ENCODE results near the gene ATAT1. TPM values are rescaled to one million over a fixed set of nuclear protein-coding genes. Genes with fewer than 3 reads are reported as not detected.

The ATAT1 gene
- total and polyA plus RNA-seq, 2 of the 4 experiments (the other 2 are of a cell fraction), result 5.6 to 15.5 TPM

DNA sequence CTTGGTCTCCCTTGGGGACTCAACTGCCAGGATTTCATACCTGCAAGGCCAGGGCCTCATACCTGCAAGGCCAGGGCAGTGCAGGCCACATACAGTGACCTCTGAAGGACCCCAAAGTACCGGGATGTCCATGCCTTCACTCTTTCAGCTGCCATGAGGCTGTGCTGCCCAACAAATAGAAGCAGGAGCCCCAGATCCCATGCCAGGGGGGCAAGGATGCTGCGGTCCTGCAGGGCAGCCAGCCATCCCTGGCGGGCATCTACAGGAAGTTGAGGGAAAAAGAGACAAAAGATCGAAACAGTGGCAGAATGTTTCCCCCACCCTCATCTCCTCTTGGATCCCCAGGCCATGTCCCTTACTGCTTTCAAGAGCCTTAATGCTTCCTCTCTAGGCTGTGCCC, 63.3 kb downstream of the ATAT1 start:
- in situ Hi-C loops (cut with MboI; ENCODE audit: low sequenced_read_pairs) (no loop called here), dilution Hi-C loops (cut with HindIII; ENCODE audit: low sequenced_read_pairs, unreplicated experiment) (no loop called here), intact Hi-C loops (cut with micrococcal nuclease) (no loop called here)
- Histone ChIP-seq H2AFZ (replicated peaks; ENCODE audit: low read length, poor library complexity) (peak overlapping the region; percentile 98), H4K20me1 (ENCODE audit: insufficient read depth, low read length) (peaks cover 13% of the 10 kb centered on the region), H3K14ac (replicated peaks; ENCODE audit: low read depth, low read length) (peak overlapping the region; percentile 97), H3K4me3 (ENCODE audit: insufficient read depth, low read depth, low read length) (peak overlapping the region; percentile 89), H3K79me1 (ENCODE audit: low read depth in 1 of 2, low read length in 2 of 2) (peaks cover 18 to 37% of the 10 kb centered on the region in 2 experiments; a peak in 3 of 4 replicates), H4K8ac (ENCODE audit: low read depth in 2 of 2, low read length in 2 of 2) (peak overlapping the region; percentile 62 to 87), H3K4me1 (ENCODE audit: control insufficient read depth, insufficient read depth, low read length) (peaks cover 21% of the 10 kb centered on the region), H3K4me2 (ENCODE audit: low read depth, low read length) (peak overlapping the region; percentile 89), H3K9me1 (ENCODE audit: insufficient read depth, low read length) (peaks cover 13% of the 10 kb centered on the region), H3K9ac (ENCODE audit: low read depth, low read length) (peak overlapping the region; percentile 97), H3K27ac (ENCODE audit: insufficient read depth, low read length) (peak overlapping the region; percentile 99), H3K27me3 (ENCODE audit: control insufficient read depth, insufficient read depth, low read length) (no peaks in the 10 kb centered on the region), H2BK5ac (ENCODE audit: low read depth, low read length, poor library complexity, severe bottlenecking) (peak overlapping the region; percentile 78), H3K9me3 (ENCODE audit: control insufficient read depth, insufficient read depth, low read length) (no peaks in the 10 kb centered on the region), H4K5ac (ENCODE audit: low read depth, low read length) (peak overlapping the region; percentile 35), H2BK15ac (ENCODE audit: low read depth, low read length) (peak overlapping the region; percentile 90; the same call in 1 of the 3 replicates), H2AK9ac (replicated peaks; ENCODE audit: low read depth, low read length, poor library complexity) (peak overlapping the region; percentile 98), H3K56ac (ENCODE audit: extremely low read depth, insufficient read depth, low read length) (peak overlapping the region; percentile 91), H3K18ac (ENCODE audit: low read depth, low read length) (peak overlapping the region; percentile 43; the same call in 1 of the 2 replicates), H2BK20ac (ENCODE audit: low read depth, low read length) (peak overlapping the region; percentile 59; the same call in 1 of the 2 replicates), H4K91ac (ENCODE audit: insufficient read depth, low read depth, low read length) (peak overlapping the region; percentile 83), H3K23ac (ENCODE audit: low read depth, low read length) (peak overlapping the region; percentile 98), H2BK120ac (ENCODE audit: low read depth, low read length) (peak overlapping the region; percentile 86), H3K36me3 (ENCODE audit: control insufficient read depth, insufficient read depth, low read length) (peaks cover 7% of the 10 kb centered on the region), H2AK5ac (ENCODE audit: low read depth, low read length) (peak overlapping the region; percentile 98), H3K4ac (ENCODE audit: low read depth, low read length) (peak overlapping the region; percentile 98)
- DNase-seq, result no peak
- no TSS peak for BruUV-seq (replicated peaks)
- ATAC-seq (ENCODE audit: low read depth), result no peak
- TF ChIP-seq RAD21 (IDR thresholded peaks at IDR 0.05; ENCODE audit: low read length) (no peak), CEBPB (IDR thresholded peaks at IDR 0.05; ENCODE audit: low read depth, low read length) (no peak), MXI1 (IDR thresholded peaks at IDR 0.05; ENCODE audit: borderline replicate concordance, low read depth, low read length) (no peak), NFE2L2 (IDR thresholded peaks at IDR 0.05; ENCODE audit: low read depth, low read length) (no peak), RFX5 (IDR thresholded peaks at IDR 0.05; ENCODE audit: low read depth, low read length) (no peak), MAFK (IDR thresholded peaks at IDR 0.05; ENCODE audit: low read depth, low read length) (no peak), FOS (IDR thresholded peaks at IDR 0.05; ENCODE audit: low read depth, low read length) (no peak), RCOR1 (IDR thresholded peaks at IDR 0.05; ENCODE audit: insufficient replicate concordance, low read length) (no peak)
- TF ChIP-seq, protein P1, sequence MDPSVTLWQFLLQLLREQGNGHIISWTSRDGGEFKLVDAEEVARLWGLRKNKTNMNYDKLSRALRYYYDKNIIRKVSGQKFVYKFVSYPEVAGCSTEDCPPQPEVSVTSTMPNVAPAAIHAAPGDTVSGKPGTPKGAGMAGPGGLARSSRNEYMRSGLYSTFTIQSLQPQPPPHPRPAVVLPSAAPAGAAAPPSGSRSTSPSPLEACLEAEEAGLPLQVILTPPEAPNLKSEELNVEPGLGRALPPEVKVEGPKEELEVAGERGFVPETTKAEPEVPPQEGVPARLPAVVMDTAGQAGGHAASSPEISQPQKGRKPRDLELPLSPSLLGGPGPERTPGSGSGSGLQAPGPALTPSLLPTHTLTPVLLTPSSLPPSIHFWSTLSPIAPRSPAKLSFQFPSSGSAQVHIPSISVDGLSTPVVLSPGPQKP (IDR thresholded peaks at IDR 0.05; ENCODE audit: borderline replicate concordance, low read depth, low read length), result no peak
- POLR2A ChIA-PET (ENCODE audit: unreplicated experiment), result interaction anchor here (1.5 kb wide), 1 partner anchor 29 kb away, joined by 5 read pairs; no protein-coding TSS in a partner anchor
- CTCF ChIA-PET, result interaction anchor here (0.6 kb wide), 1 partner anchor 33 kb away, joined by 4 read pairs; no protein-coding TSS in a partner anchor
- WGBS, 2 experiments (ENCODE audit: extremely low coverage in 2 of 2, insufficient read length in 1 of 2), result no CpG with 5 or more reads among the region's 4 CpGs
